ENCODE measurements around the gene GSTM5.
"Not testable (repeated sequence)": the region's sequence is repeated elsewhere in the genome, so short reads cannot be mapped to it uniquely, and the experiment has no call there.

The GSTM5 gene

GRCh38 chr1:109711593-109712320, at the start of gene GSTM5:
GSTM5 (plus strand) TSS chr1:109712251; CDS start chr1:109712313, 62 bp downstream.
- DNase-seq: not testable (repeated sequence)

GRCh38 chr1:109664671-109665070, 47.4 kb upstream of the GSTM5 start:
- DNase-seq: no peak

- DNase-seq: peak; percentile 81
Observed at GRCh38 chr1:109667452-109668122, 44.5 kb upstream of the GSTM5 start, which contains the start of gene GSTM2. GSTM2 (plus strand) TSS chr1:109668057; CDS start chr1:109668116, 59 bp downstream.

- no peak for DNase-seq
Observed at GRCh38 chr1:109668123-109668775, 43.8 kb upstream of the GSTM5 start.

- no peak for DNase-seq
Observed at GRCh38 chr1:109669246-109669948, 42.7 kb upstream of the GSTM5 start.

GRCh38 chr1:109669949-109670302, 42.1 kb upstream of the GSTM5 start:
- not testable (repeated sequence) for DNase-seq

- no peak for DNase-seq
Observed at GRCh38 chr1:109671067-109671466, 41.0 kb upstream of the GSTM5 start.

GRCh38 chr1:109673861-109674260, 38.2 kb upstream of the GSTM5 start:
- DNase-seq: not testable (repeated sequence)

- not testable (repeated sequence) for DNase-seq
Observed at GRCh38 chr1:109676683-109677381, 35.2 kb upstream of the GSTM5 start.

- DNase-seq: no peak
Observed at GRCh38 chr1:109677459-109677858, 34.6 kb upstream of the GSTM5 start.

GRCh38 chr1:109678637-109679036, 33.4 kb upstream of the GSTM5 start:
- DNase-seq: not testable (repeated sequence)

- not testable (repeated sequence) for DNase-seq
Observed at GRCh38 chr1:109684777-109685176, 27.3 kb upstream of the GSTM5 start.

GRCh38 chr1:109685399-109685798, 26.7 kb upstream of the GSTM5 start:
- not testable (repeated sequence) for DNase-seq

- not testable (repeated sequence) for DNase-seq
Observed at GRCh38 chr1:109685890-109686289, 26.2 kb upstream of the GSTM5 start.

- not testable (repeated sequence) for DNase-seq
Observed at GRCh38 chr1:109687109-109687508, 24.9 kb upstream of the GSTM5 start.

GRCh38 chr1:109687641-109688499, 24.2 kb upstream of the GSTM5 start, which contains the start of gene GSTM1:
GSTM1 (plus strand) TSS chr1:109687817; CDS start chr1:109687874, 57 bp downstream.
- DNase-seq: no peak

- no peak for DNase-seq
Observed at GRCh38 chr1:109689844-109690405, 22.1 kb upstream of the GSTM5 start.

- no peak for DNase-seq
Observed at GRCh38 chr1:109691759-109692158, 20.3 kb upstream of the GSTM5 start.

GRCh38 chr1:109694400-109694799, 17.7 kb upstream of the GSTM5 start:
- not testable (repeated sequence) for DNase-seq

GRCh38 chr1:109695138-109695537, 16.9 kb upstream of the GSTM5 start:
- DNase-seq: not testable (repeated sequence)

- DNase-seq: no peak
Observed at GRCh38 chr1:109697066-109697465, 15.0 kb upstream of the GSTM5 start.

Data from activated CD4-positive, alpha-beta T cell treated with anti-CD3 and anti-CD28 coated beads, Interleukin-2, amount 50 U/mL, for 16 hours (primary cell).